AG04450 (cell line): Measurements from ENCODE around the gene XCL1. TPM values are rescaled to one million over a fixed set of nuclear protein-coding genes. Genes with fewer than 3 reads are reported as not detected.
"Not testable (repeated sequence)": the region's sequence is repeated elsewhere in the genome, so short reads cannot be mapped to it uniquely, and the experiment has no call there.

Source experiments
- CTCF ChIA-PET: fragments of 300-600, 350-600 bp; formaldehyde crosslinking; extraction: SDS; loops from one replicate; lab custom pipeline; 2022; ENCODE audit warnings: antibody characterized with exemption, inconsistent platforms; lab: Charles Lee
- POLR2A ChIA-PET: fragments of 350-600 bp; formaldehyde crosslinking; extraction: SDS; loops from one replicate; lab custom pipeline; 2021; ENCODE audit warnings: antibody characterized with exemption, inconsistent platforms; lab: Yijun Ruan, JAX
- DNase-seq: peaks from one replicate; pipeline ENCODE4 v3.0.0-alpha.2; 2011; ENCODE audit warnings: low read depth, low spot score
- H3K27ac ChIP-seq: one replicate; pipeline ENCODE4 v1.5.1; 2012; ENCODE audit warnings: low read depth, low read length, control low read depth
- H3K27me3 ChIP-seq: one replicate; pipeline ENCODE4 v1.6.0; 2012; ENCODE audit warnings: low read length; ENCODE audit not compliant: control insufficient read depth, insufficient read depth
- H3K4me3 ChIP-seq: 2 replicates; pipeline ENCODE4 v1.5.1; 2011; ENCODE audit warnings: mild to moderate bottlenecking, low read depth, low read length, control low read depth
- H3K9me3 ChIP-seq: 2 replicates; pipeline ENCODE4 v1.5.1; 2012; ENCODE audit warnings: low read length; ENCODE audit not compliant: control insufficient read depth, insufficient read depth
- polyA plus RNA-seq: library from polyadenylated mRNA; depleted of rRNA; stranded (reverse); fragments of >200 nt; gene quantifications from 2 replicates; pipeline ENCODE4 v1.2.3, GENCODE V29; 2011
- TF ChIP-seq, protein P1 (sequence below): IDR thresholded peaks from 2 replicates; pipeline ENCODE4 v1.5.1; 2011; ENCODE audit warnings: low read depth, low read length, control low read depth, inconsistent platforms

XCL1 gene
- polyA plus RNA-seq, 1 experiment = not detected

DNA sequence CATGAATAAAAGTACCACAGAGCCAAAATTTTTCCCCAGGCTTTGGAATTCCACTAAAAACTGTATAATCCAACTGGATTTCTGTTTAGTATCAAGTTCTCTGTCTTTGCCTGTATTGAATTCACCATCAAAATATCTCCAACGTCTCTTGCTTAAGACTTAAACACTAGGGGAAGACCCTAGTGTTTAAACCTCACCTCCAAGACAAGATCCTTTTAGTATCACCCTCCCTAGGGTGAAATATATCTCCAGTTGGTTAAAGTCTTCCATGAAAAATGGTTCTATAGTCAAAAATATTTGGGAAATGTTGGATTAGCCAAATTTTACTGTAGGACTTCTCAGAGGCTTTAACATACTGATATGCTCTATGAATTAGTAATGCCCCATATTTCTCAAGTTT lies 8.1 kb upstream of the XCL1 start:
- CTCF ChIA-PET = interaction anchor here (1.3 to 1.4 kb wide), 2 partner anchors 129 to 225 kb away, joined by 4 to 10 read pairs; no protein-coding TSS in a partner anchor
- TF ChIP-seq, protein P1, sequence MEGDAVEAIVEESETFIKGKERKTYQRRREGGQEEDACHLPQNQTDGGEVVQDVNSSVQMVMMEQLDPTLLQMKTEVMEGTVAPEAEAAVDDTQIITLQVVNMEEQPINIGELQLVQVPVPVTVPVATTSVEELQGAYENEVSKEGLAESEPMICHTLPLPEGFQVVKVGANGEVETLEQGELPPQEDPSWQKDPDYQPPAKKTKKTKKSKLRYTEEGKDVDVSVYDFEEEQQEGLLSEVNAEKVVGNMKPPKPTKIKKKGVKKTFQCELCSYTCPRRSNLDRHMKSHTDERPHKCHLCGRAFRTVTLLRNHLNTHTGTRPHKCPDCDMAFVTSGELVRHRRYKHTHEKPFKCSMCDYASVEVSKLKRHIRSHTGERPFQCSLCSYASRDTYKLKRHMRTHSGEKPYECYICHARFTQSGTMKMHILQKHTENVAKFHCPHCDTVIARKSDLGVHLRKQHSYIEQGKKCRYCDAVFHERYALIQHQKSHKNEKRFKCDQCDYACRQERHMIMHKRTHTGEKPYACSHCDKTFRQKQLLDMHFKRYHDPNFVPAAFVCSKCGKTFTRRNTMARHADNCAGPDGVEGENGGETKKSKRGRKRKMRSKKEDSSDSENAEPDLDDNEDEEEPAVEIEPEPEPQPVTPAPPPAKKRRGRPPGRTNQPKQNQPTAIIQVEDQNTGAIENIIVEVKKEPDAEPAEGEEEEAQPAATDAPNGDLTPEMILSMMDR = no peak
- Histone ChIP-seq H3K27ac (no peak overlapping the region), H3K27me3 (no peaks in the 10 kb centered on the region), H3K4me3 (no peak overlapping the region), H3K9me3 (no peaks in the 10 kb centered on the region)
- POLR2A ChIA-PET = no interaction called here
- no peak for DNase-seq

DNA sequence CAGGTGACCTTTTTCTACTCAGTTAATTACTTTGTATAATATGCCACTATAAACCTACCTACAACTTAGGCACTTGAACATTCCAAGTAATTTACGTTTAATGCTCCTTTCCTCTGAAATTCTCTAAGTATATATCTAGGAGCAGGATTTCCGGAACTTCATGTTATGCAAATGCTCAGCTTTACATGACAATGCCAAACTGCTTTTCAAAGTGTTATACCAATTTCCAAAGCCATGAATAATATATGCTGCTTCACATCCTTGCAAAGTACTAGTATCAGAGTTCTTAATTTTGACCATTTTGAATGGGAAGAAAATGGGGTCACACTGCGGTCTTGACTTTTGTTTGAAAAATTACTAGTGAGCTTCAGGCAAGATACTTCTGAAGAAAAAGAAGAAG lies 5.8 kb upstream of the XCL1 start:
- Histone ChIP-seq H3K27ac (no peak overlapping the region), H3K27me3 (no peaks in the 10 kb centered on the region), H3K9me3 (no peaks in the 10 kb centered on the region), H3K4me3 (no peak overlapping the region)
- no peak for DNase-seq
- CTCF ChIA-PET = interaction anchor here (0.8 to 1.4 kb wide), 2 partner anchors 130 to 228 kb away, joined by 3 to 5 read pairs; no protein-coding TSS in a partner anchor
- POLR2A ChIA-PET = no interaction called here
- TF ChIP-seq, protein P1 = no peak

DNA sequence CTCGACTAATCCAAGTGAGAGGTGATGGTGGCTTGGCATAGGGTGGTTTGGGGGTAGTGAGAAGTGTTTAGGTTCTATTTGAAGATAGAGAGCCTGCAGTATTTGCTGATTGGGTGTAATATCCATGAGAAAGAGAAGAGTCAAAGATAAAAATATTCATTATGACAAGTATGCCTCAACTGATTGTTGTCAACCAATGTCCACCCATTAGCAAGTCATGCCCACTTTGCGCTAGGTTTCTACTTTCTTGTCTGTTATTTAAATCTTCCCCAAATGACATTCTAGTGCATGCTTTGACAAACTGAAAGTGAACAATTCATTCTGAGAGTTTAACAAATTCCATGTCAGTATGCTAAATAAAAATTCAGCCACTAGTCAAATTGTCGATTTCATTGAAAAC lies 3.8 kb upstream of the XCL1 start:
- no peaks in the 10 kb centered on the region for H3K9me3 ChIP-seq
- H3K4me3 ChIP-seq = no peak overlapping the region
- ChIA-PET CTCF (interaction anchor here (0.7 kb wide), 2 partner anchors 134 to 230 kb away, joined by 4 to 8 read pairs; no protein-coding TSS in a partner anchor), POLR2A (no interaction called here)
- no peak overlapping the region for H3K27ac ChIP-seq
- TF ChIP-seq, protein P1 = no peak
- no peak for DNase-seq
- H3K27me3 ChIP-seq = no peaks in the 10 kb centered on the region

DNA sequence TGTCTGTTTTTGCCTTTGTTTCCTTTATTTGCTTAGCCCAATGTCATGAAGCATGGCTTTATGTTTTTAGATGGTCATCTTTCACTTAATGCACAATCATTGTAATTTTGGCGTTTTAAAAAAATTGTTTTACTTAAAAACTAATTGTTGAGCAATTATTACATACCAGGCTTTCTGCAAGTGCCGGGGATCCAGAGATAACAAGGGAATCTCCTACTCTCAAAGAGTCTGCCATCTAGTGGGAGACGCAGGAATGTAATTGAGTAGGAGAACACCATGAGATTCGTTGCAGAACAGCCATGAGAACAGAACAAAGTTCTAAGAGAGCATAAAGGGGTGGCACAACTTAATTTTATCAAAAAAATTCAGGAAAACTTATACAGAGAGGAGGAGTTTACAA lies 2.2 kb upstream of the XCL1 start:
- DNase-seq, POLR2A ChIA-PET, H3K27me3 ChIP-seq, H3K27ac ChIP-seq, H3K9me3 ChIP-seq, H3K4me3 ChIP-seq: not testable (repeated sequence)
- TF ChIP-seq, protein P1 = peak; percentile 44
- CTCF ChIA-PET = interaction anchor here (1.6 kb wide), 1 partner anchor 231 kb away, joined by 5 read pairs; no protein-coding TSS in a partner anchor

DNA sequence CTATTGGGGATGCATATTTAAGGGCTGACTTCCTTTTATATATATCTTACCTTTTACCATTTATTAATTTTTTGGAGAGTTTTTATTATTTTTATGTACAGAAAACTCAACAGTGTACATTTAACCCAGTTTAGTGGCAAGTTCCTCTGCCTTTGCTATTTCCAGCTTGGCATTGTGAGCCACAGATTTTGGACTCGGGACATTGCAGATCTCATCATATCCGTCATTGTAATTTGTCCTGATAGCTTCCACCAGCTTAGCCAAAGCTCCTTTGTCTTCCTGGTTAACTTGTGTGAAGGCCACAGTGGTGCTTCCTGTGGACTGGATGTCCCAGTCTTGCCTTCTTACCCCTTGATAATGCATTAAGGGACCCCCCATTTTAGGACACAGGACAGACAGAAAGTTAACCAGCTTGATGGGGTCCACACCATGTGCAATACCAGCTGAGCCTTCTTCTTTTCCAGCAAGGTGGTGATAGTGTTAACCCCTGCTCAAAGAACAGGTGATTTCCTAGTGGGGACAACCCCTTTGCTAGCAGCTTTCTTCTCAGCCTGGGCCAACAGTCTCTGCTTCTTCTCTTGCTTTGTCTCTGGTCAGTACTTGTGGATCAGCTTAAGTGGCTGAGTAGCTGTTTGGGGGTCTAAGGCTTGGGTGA lies 2.3 kb downstream of the XCL1 start:
- H3K27me3 ChIP-seq, H3K4me3 ChIP-seq, H3K27ac ChIP-seq, POLR2A ChIA-PET, H3K9me3 ChIP-seq, DNase-seq: not testable (repeated sequence)
- CTCF ChIA-PET = interaction anchor here (1.7 to 2.1 kb wide), 2 partner anchors 140 to 236 kb away, joined by 9 to 10 read pairs; no protein-coding TSS in a partner anchor

DNA sequence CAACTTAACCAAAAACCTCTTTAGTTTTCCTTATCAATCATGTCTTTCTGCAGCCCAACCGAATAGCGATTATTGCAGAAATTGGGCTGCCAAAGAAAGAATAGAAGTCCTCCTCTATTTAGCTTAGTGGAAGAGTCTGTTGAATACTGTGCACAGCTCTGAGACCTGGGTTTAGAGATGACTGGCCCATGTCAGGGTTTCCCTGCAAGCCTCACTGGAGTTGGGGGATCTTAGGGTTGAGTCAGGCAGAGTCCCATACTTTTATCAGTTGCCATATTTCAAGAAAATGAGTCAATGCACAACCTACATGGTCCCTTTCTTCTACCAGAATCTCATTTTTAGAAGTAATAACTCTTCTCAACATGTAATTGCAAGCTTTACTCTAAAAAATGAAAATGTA lies 3.9 kb downstream of the XCL1 start:
- H3K4me3 ChIP-seq, DNase-seq, H3K9me3 ChIP-seq, POLR2A ChIA-PET, H3K27ac ChIP-seq, CTCF ChIA-PET, H3K27me3 ChIP-seq: not testable (repeated sequence)

DNA sequence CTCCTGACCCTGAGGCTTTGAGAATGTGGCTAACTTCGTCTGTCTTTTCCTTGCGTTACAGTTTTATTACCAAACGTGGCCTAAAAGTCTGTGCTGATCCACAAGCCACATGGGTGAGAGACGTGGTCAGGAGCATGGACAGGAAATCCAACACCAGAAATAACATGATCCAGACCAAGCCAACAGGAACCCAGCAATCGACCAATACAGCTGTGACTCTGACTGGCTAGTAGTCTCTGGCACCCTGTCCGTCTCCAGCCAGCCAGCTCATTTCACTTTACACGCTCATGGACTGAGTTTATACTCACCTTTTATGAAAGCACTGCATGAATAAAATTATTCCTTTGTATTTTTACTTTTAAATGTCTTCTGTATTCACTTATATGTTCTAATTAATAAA lies 4.6 kb downstream of the XCL1 start:
- DNase-seq, H3K4me3 ChIP-seq, H3K27me3 ChIP-seq, H3K9me3 ChIP-seq, POLR2A ChIA-PET, CTCF ChIA-PET, H3K27ac ChIP-seq: not testable (repeated sequence)
